PC-3 (cell line): Measurements from ENCODE around the gene PRSS37. TPM values are rescaled to one million over a fixed set of nuclear protein-coding genes. Genes with fewer than 3 reads are reported as not detected.

Experiments used
- ATAC-seq: fragments of 200-7000 bp; cut with Tn5 transposase; 2 replicates; pipeline ENCODE4 v1.9.1; 2020; ENCODE audit warnings: mild to moderate bottlenecking, moderate library complexity
- BruUV-seq: library from RNA; stranded (reverse); fragments of 400-500 nt; replicated peaks from 2 replicates; lab custom pipeline; 2021; lab: Mats Ljungman, UMichigan
- CTCF ChIA-PET: fragments of 300-600 bp; sonication (Branson Sonifier 250); formaldehyde crosslinking; loops from one replicate; lab custom pipeline; 2022; ENCODE audit warnings: antibody characterized with exemption; lab: Charles Lee
- POLR2A ChIA-PET: fragments of 300-600 bp; sonication (Branson Sonifier 250); formaldehyde crosslinking; loops from one replicate; lab custom pipeline; 2022; ENCODE audit warnings: antibody characterized with exemption; ENCODE audit not compliant: unreplicated experiment; lab: Charles Lee
- DNase-seq: peaks from one replicate; pipeline ENCODE4 v3.0.0-alpha.2; 2015
- H2AFZ ChIP-seq: fragments of 300-600 bp; sonication (generic); 2 replicates; pipeline ENCODE4 v1.6.0; 2016; ENCODE audit warnings: antibody characterized with exemption, low read length
- H3F3A ChIP-seq: fragments of 300-600 bp; sonication (generic); one replicate; pipeline ENCODE4 v1.6.0; 2017; ENCODE audit warnings: antibody characterized with exemption, low read length, control low read depth, mild to moderate bottlenecking; ENCODE audit not compliant: unreplicated experiment
- H3K27ac ChIP-seq: fragments of 300-600 bp; sonication (generic); 2 replicates; pipeline ENCODE4 v1.5.1; 2016; ENCODE audit warnings: mild to moderate bottlenecking, low read length
- H3K27me3 ChIP-seq: fragments of 300-600 bp; sonication (generic); 2 replicates; pipeline ENCODE4 v1.6.1; 2016; ENCODE audit warnings: low read length, mixed read lengths
- H3K36me3 ChIP-seq: fragments of 300-600 bp; sonication (generic); 2 replicates; pipeline ENCODE4 v1.6.1; 2016; ENCODE audit warnings: low read depth, mixed run types, low read length, mixed read lengths
- H3K4me1 ChIP-seq: fragments of 300-600 bp; sonication (generic); 2 replicates; pipeline ENCODE4 v1.5.1; 2016; ENCODE audit warnings: low read length; ENCODE audit not compliant: insufficient read depth
- H3K4me2 ChIP-seq: fragments of 300-600 bp; sonication (generic); 2 replicates; pipeline ENCODE4 v1.6.0; 2016; ENCODE audit warnings: low read length
- H3K4me3 ChIP-seq: fragments of 300-600 bp; sonication (generic); 2 replicates; pipeline ENCODE4 v1.5.1; 2016; ENCODE audit warnings: mild to moderate bottlenecking, low read length, mixed read lengths
- H3K79me2 ChIP-seq: fragments of 300-600 bp; sonication (generic); 2 replicates; pipeline ENCODE4 v1.6.1; 2017; ENCODE audit warnings: low read length, mixed read lengths
- H3K9ac ChIP-seq: fragments of 300-600 bp; sonication (generic); 2 replicates; pipeline ENCODE4 v1.6.0; 2016; ENCODE audit warnings: mild to moderate bottlenecking, low read length
- H3K9me2 ChIP-seq: fragments of 300-600 bp; sonication (generic); replicated peaks from 2 replicates; pipeline ENCODE4 v1.6.1; 2016; ENCODE audit warnings: mixed run types, low read length, mixed read lengths
- H3K9me3 ChIP-seq: fragments of 300-600 bp; sonication (generic); 2 replicates; pipeline ENCODE4 v1.6.1; 2016; ENCODE audit warnings: low read length, mixed read lengths
- H4K20me1 ChIP-seq: fragments of 300-600 bp; sonication (generic); 2 replicates; pipeline ENCODE4 v1.6.1; 2016; ENCODE audit warnings: low read length, mixed read lengths
- CTCF ChIP-seq: fragments of 300-600 bp; sonication (generic); conservative IDR thresholded peaks from 2 replicates; pipeline ENCODE4 v1.5.1; 2017; ENCODE audit warnings: antibody characterized with exemption, low read depth, mild to moderate bottlenecking, low read length
- EZH2 ChIP-seq: fragments of 300-600 bp; sonication (generic); IDR thresholded peaks from one replicate; pipeline ENCODE4 v1.6.1; 2017; ENCODE audit warnings: antibody characterized with exemption, mild to moderate bottlenecking, low read length; ENCODE audit not compliant: unreplicated experiment
- EZH2phosphoT487 ChIP-seq: fragments of 300-600 bp; sonication (generic); IDR thresholded peaks from 2 replicates; pipeline ENCODE4 v1.6.1; 2018; ENCODE audit warnings: mild to moderate bottlenecking, antibody characterized with exemption, low read length, borderline replicate concordance
- intact Hi-C: fragments of 100-400 bp; cut with micrococcal nuclease; formaldehyde crosslinking; loops from 2 replicates; pipeline ENCODE4 v1.9.0; 2023
- total RNA-seq: library from RNA; depleted of rRNA; stranded (reverse); fragments of >200 nt; gene quantifications from 2 replicates; pipeline ENCODE4 v1.2.3, GENCODE V29; 2014

PRSS37 gene
- total RNA-seq, 1 experiment from 2014 or later, result not detected

- Histone ChIP-seq H3K4me3 (no peak overlapping the region), H3K4me2 (no peak overlapping the region), H3F3A (no peaks in the 10 kb centered on the region), H2AFZ (no peak overlapping the region), H3K27ac (no peak overlapping the region), H3K27me3 (peaks cover 27% of the 10 kb centered on the region), H3K9me3 (no peaks in the 10 kb centered on the region), H3K4me1 (no peaks in the 10 kb centered on the region), H3K9ac (no peak overlapping the region), H3K79me2 (no peaks in the 10 kb centered on the region), H3K36me3 (no peaks in the 10 kb centered on the region), H4K20me1 (no peaks in the 10 kb centered on the region), H3K9me2 (no peaks in the 10 kb centered on the region)
- POLR2A ChIA-PET, result no interaction called here
- intact Hi-C loops, result no loop called here
- BruUV-seq, result no TSS peak
- ATAC-seq (no peak), DNase-seq (no peak)
- TF ChIP-seq EZH2, result no peak
- TF ChIP-seq EZH2phosphoT487, result no peak
- no peak for TF ChIP-seq CTCF
- CTCF ChIA-PET, result no interaction called here
These were observed 34.2 kb upstream of the PRSS37 start for GRCh38 chr7:141875453-141875852.

GRCh38 chr7:141874787-141875186 lies 33.5 kb upstream of the PRSS37 start:
- TF ChIP-seq CTCF (no peak), EZH2 (no peak), EZH2phosphoT487 (no peak)
- DNase-seq (no peak), ATAC-seq (no peak)
- no peak overlapping the region for H3K9ac ChIP-seq
- no peak overlapping the region for H3K4me2 ChIP-seq
- H3K27me3 ChIP-seq, result peaks cover 24% of the 10 kb centered on the region
- H2AFZ ChIP-seq, result no peak overlapping the region
- no peaks in the 10 kb centered on the region for H3K36me3 ChIP-seq
- POLR2A ChIA-PET, result no interaction called here
- no peaks in the 10 kb centered on the region for H3K4me1 ChIP-seq
- no peak overlapping the region for H3K27ac ChIP-seq
- intact Hi-C loops, result no loop called here
- H3K9me2 ChIP-seq, result no peaks in the 10 kb centered on the region
- BruUV-seq, result no TSS peak
- CTCF ChIA-PET, result no interaction called here
- no peaks in the 10 kb centered on the region for H3K79me2 ChIP-seq
- H3K9me3 ChIP-seq, result no peaks in the 10 kb centered on the region
- H4K20me1 ChIP-seq, result no peaks in the 10 kb centered on the region
- no peak overlapping the region for H3K4me3 ChIP-seq
- no peaks in the 10 kb centered on the region for H3F3A ChIP-seq

GRCh38 chr7:141872931-141873330 lies 31.6 kb upstream of the PRSS37 start:
- Histone ChIP-seq H4K20me1 (no peaks in the 10 kb centered on the region), H3K4me3 (no peak overlapping the region), H3K9me2 (no peaks in the 10 kb centered on the region), H3K27me3 (peaks cover 10% of the 10 kb centered on the region), H3K9me3 (no peaks in the 10 kb centered on the region), H3K36me3 (no peaks in the 10 kb centered on the region), H3K4me1 (no peaks in the 10 kb centered on the region), H2AFZ (no peak overlapping the region), H3K79me2 (no peaks in the 10 kb centered on the region), H3K9ac (no peak overlapping the region), H3K4me2 (no peak overlapping the region), H3K27ac (no peak overlapping the region), H3F3A (no peaks in the 10 kb centered on the region)
- DNase-seq (no peak), ATAC-seq (no peak)
- ChIA-PET CTCF (no interaction called here), POLR2A (no interaction called here)
- intact Hi-C loops, result no loop called here
- BruUV-seq, result no TSS peak
- TF ChIP-seq EZH2phosphoT487 (no peak), CTCF (no peak), EZH2 (no peak)
